Measurements from ENCODE around the gene IQSEC3.

GRCh38 chr12:208813-209212 lies 142.2 kb downstream of the IQSEC3 start:
- TF ChIP-seq CTCF (IDR thresholded peaks at IDR 0.05) (no peak), POLR2AphosphoS5 (IDR thresholded peaks at IDR 0.05; ENCODE audit: low read depth, low read length) (no peak), TCF7L2 (IDR thresholded peaks at IDR 0.05; ENCODE audit: low read depth, low read length) (no peak), REST (IDR thresholded peaks at IDR 0.05; ENCODE audit: insufficient read depth in 1 of 2, low read depth in 2 of 2, low read length in 1 of 2) (no peak)
